Kidney capillary endothelial cell (primary cell): ENCODE data around the gene CTAG1A.
"Not testable (repeated sequence)": the region's sequence is repeated elsewhere in the genome, so short reads cannot be mapped to it uniquely, and the experiment has no call there.

Experiments
- DNase-seq: peaks from one replicate; pipeline ENCODE4 v3.0.0-alpha.2; 2018; ENCODE audit warnings: low spot score

CTAG1A gene

GRCh38 chrX:154573061-154573460 lies 11.9 kb upstream of the CTAG1A start:
- DNase-seq = not testable (repeated sequence)

GRCh38 chrX:154575076-154575475 lies 9.9 kb upstream of the CTAG1A start:
- not testable (repeated sequence) for DNase-seq

- DNase-seq = not testable (repeated sequence)
These were observed 1.9 kb upstream of the CTAG1A start for GRCh38 chrX:154582994-154583393.

GRCh38 chrX:154590415-154590814 lies 5.5 kb downstream of the CTAG1A start:
- DNase-seq = not testable (repeated sequence)

GRCh38 chrX:154592505-154592904 lies 7.6 kb downstream of the CTAG1A start:
- no peak for DNase-seq

- no peak for DNase-seq
These were observed 8.3 kb downstream of the CTAG1A start for GRCh38 chrX:154593201-154593600.

- DNase-seq = no peak
These were observed 9.6 kb downstream of the CTAG1A start for GRCh38 chrX:154594491-154594890.

- no peak for DNase-seq
These were observed 10.8 kb downstream of the CTAG1A start for GRCh38 chrX:154595559-154596249.

GRCh38 chrX:154596290-154596929 lies 11.5 kb downstream of the CTAG1A start:
- no peak for DNase-seq

- DNase-seq = no peak
These were observed 12.3 kb downstream of the CTAG1A start for GRCh38 chrX:154597221-154597620.

GRCh38 chrX:154598656-154599055 lies 13.7 kb downstream of the CTAG1A start:
- no peak for DNase-seq

- no peak for DNase-seq
These were observed 14.6 kb downstream of the CTAG1A start for GRCh38 chrX:154599531-154599930.

- no peak for DNase-seq
These were observed 15.9 kb downstream of the CTAG1A start for GRCh38 chrX:154600759-154601374.

GRCh38 chrX:154602226-154602625 lies 17.3 kb downstream of the CTAG1A start:
- DNase-seq = no peak

- no peak for DNase-seq
These were observed 18.0 kb downstream of the CTAG1A start for GRCh38 chrX:154602766-154603437.

- DNase-seq = peak; percentile 15
These were observed 18.8 kb downstream of the CTAG1A start for GRCh38 chrX:154603438-154604430.

- DNase-seq = no peak
These were observed 20.6 kb downstream of the CTAG1A start for GRCh38 chrX:154605566-154605965.

- no peak for DNase-seq
These were observed 22.4 kb downstream of the CTAG1A start for GRCh38 chrX:154607370-154607769.

- not testable (repeated sequence) for DNase-seq
These were observed 23.0 kb downstream of the CTAG1A start for GRCh38 chrX:154607976-154608375.

- DNase-seq = not testable (repeated sequence)
These were observed 23.9 kb downstream of the CTAG1A start for GRCh38 chrX:154608823-154609222.

- DNase-seq = not testable (repeated sequence)
These were observed 26.2 kb downstream of the CTAG1A start for GRCh38 chrX:154611146-154611545.
